GM10266 (cell line): ENCODE data around the gene EXOC8.

Source experiments
- DNase-seq: peaks from one replicate; pipeline ENCODE4 v3.0.0; 2012; ENCODE audit errors: extremely low spot score
- TF ChIP-seq, protein P1 (sequence below): IDR thresholded peaks from 2 replicates; pipeline ENCODE4 v1.5.1; 2012; ENCODE audit warnings: mild to moderate bottlenecking, low read depth; ENCODE audit not compliant: control insufficient read depth, insufficient read depth; ENCODE audit errors: missing control alignments

EXOC8 gene

DNA sequence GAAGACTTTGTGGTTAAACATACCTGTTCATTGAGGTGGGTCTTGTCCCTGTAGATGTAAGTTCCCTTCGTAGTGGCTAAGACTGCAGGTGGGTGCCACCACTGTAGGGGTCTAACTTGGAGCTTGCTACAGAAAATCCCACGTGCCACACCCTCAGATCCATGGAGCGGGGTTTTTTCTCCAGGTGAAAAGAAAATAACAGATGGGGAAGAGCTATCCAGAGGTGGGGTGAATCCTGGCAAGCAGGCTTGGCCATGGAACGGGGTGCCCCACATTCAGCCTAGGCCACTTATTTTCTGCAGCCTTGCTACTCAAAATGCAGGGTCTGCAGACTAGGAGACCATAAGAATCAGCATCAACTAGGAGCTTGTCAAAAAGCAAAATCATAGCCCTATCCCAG is 24.0 kb downstream of the EXOC8 start:
- TF ChIP-seq, protein P1, sequence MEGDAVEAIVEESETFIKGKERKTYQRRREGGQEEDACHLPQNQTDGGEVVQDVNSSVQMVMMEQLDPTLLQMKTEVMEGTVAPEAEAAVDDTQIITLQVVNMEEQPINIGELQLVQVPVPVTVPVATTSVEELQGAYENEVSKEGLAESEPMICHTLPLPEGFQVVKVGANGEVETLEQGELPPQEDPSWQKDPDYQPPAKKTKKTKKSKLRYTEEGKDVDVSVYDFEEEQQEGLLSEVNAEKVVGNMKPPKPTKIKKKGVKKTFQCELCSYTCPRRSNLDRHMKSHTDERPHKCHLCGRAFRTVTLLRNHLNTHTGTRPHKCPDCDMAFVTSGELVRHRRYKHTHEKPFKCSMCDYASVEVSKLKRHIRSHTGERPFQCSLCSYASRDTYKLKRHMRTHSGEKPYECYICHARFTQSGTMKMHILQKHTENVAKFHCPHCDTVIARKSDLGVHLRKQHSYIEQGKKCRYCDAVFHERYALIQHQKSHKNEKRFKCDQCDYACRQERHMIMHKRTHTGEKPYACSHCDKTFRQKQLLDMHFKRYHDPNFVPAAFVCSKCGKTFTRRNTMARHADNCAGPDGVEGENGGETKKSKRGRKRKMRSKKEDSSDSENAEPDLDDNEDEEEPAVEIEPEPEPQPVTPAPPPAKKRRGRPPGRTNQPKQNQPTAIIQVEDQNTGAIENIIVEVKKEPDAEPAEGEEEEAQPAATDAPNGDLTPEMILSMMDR = no peak
- DNase-seq = no peak

DNA sequence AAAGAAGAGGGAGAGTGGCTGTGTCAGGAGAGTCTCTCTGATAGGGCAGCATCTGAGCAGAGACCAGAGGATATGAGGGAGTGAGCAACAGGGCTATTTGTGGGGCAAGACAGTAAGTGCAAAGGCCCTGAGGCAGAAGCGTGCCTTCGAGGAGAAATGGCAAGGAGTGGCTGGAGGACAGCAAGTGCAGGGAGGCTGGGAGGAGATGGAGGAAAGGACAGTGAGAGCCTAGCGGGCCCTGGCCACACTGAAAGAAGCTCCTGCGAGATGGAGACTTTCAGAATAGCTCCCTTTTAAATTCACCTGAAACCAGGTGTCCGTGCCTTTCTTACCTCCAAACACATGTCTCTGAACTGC is 25.2 kb downstream of the EXOC8 start:
- TF ChIP-seq, protein P1 = no peak
- DNase-seq = no peak

DNA sequence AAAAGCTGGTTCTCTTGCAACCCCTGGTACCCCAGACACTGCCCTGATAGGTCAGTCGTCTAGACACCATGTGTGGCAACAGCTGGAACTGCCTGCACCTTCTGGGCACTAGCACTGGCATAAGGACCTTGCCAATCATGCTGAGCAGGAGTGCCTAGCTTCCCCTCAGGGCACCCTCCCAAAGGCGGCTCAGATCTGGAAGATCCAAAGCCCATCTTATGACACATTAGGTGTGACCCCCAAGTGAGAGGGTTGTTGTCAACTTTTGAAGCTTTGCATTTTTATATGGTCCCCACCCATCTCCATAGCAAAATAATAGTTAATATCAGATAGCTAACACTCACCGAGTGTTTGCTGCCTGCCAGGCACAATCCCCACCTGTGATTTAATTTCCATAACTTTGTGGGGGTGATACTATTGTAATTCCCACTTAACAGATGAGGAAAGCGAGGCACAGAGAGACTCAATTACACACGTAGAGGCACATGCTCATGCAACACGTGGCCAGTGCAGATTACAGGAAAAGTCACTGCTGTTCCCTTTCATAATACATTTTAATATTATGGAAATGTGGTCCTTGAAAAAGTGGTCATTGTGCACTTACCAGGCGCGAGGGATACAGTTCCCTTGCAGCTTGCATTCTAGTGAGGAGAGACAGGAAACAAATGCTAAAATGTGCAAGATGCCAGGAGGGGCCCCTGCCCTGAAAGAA is 25.8 kb downstream of the EXOC8 start:
- TF ChIP-seq, protein P1 = no peak
- no peak for DNase-seq

- TF ChIP-seq, protein P1 = no peak
Observed at GRCh38 chr1:231310391-231310934, 27.2 kb downstream of the EXOC8 start.

DNA sequence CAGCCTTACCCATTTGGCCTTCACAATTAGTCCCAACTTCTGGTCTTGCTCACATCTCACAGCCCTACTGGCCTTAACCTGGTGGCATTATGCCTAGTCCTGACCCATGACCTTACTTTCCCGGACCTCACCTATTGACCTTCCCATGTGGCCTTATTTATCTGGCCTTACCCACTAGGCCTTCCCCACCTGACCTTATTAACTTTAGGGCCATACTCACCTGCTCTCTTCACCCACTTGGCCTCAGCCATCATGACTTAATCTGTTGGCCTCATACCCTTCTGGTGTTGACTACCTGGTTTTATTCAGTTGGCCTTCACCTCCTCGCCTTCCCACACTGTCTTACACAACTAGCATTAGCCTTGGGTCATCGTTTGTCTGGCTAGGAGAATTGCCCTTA is 35.7 kb downstream of the EXOC8 start:
- TF ChIP-seq, protein P1 = no peak

More at GRCh38 chr1:231310391-231310934, 27.2 kb downstream of the EXOC8 start:
- DNase-seq = no peak

GRCh38 chr1:231295938-231296337 is 41.7 kb downstream of the EXOC8 start:
- TF ChIP-seq, protein P1 = no peak
- DNase-seq = no peak

More for the DNA sequence above, 35.7 kb downstream of the EXOC8 start:
- no peak for DNase-seq

GRCh38 chr1:231286603-231287002 is 51.0 kb downstream of the EXOC8 start:
- TF ChIP-seq, protein P1 = no peak
- no peak for DNase-seq
